Fibroblast of lung (primary cell): ENCODE results near the gene TBC1D9. TPM values are rescaled to one million over a fixed set of nuclear protein-coding genes. Genes with fewer than 3 reads are reported as not detected.

ENCODE experiments used
- DNase-seq, 2 donors: peaks; one replicate each; pipeline versions ENCODE4 v3.0.0 to v3.0.0-alpha.2; 2010; ENCODE audit warnings: low read depth in 2 of 2
- H2AFZ ChIP-seq: 2 replicates; pipeline ENCODE4 v1.5.1; 2012; ENCODE audit warnings: low read length, control low read depth, inconsistent platforms
- H3K27ac ChIP-seq: 2 replicates; pipeline ENCODE4 v1.5.1; 2011; ENCODE audit warnings: low read length, control low read depth; ENCODE audit not compliant: insufficient read depth
- H3K27me3 ChIP-seq: 2 replicates; pipeline ENCODE4 v1.5.1; 2011; ENCODE audit warnings: mild to moderate bottlenecking, low read length; ENCODE audit not compliant: control insufficient read depth, insufficient read depth
- H3K36me3 ChIP-seq: 2 replicates; pipeline ENCODE4 v1.5.1; 2011; ENCODE audit warnings: low read length; ENCODE audit not compliant: control insufficient read depth, insufficient read depth
- H3K4me1 ChIP-seq: 2 replicates; pipeline ENCODE4 v1.5.1; 2011; ENCODE audit warnings: low read length; ENCODE audit not compliant: control insufficient read depth, insufficient read depth; ENCODE audit errors: extremely low read depth
- H3K4me2 ChIP-seq: 2 replicates; pipeline ENCODE4 v1.5.1; 2011; ENCODE audit warnings: low read length, control low read depth; ENCODE audit not compliant: insufficient read depth; ENCODE audit errors: extremely low read depth
- H3K4me3 ChIP-seq, 4 experiments: fragments of 200-600 bp in 1 of 4; sonication (generic) in 1 of 4; replicated peaks in 1 of 4; 2 replicates each; pipeline ENCODE4 v1.5.1; 2011 to 2016; ENCODE audit warnings: low read length in 4 of 4, low read depth in 3 of 4, mild to moderate bottlenecking in 3 of 4, control low read depth in 2 of 4, inconsistent platforms in 1 of 4, mixed read lengths in 1 of 4; ENCODE audit not compliant: insufficient read depth in 1 of 4; ENCODE audit errors: control extremely low read depth in 1 of 4
- H3K79me2 ChIP-seq: 2 replicates; pipeline ENCODE4 v1.5.1; 2012; ENCODE audit warnings: mild to moderate bottlenecking, low read length, inconsistent platforms; ENCODE audit not compliant: control insufficient read depth, insufficient read depth
- H3K9ac ChIP-seq: 2 replicates; pipeline ENCODE4 v1.5.1; 2011; ENCODE audit warnings: mild to moderate bottlenecking, low read length, control low read depth; ENCODE audit not compliant: insufficient read depth
- H3K9me3 ChIP-seq: 2 replicates; pipeline ENCODE4 v1.5.1; 2012; ENCODE audit warnings: low read depth, low read length; ENCODE audit not compliant: control insufficient read depth, insufficient read depth
- H4K20me1 ChIP-seq: 2 replicates; pipeline ENCODE4 v1.5.1; 2011; ENCODE audit warnings: low read length; ENCODE audit not compliant: control insufficient read depth, insufficient read depth; ENCODE audit errors: extremely low read depth
- EZH2 ChIP-seq: IDR thresholded peaks from 2 replicates; pipeline ENCODE4 v1.5.1; 2012; ENCODE audit warnings: low read length, control low read depth, mild to moderate bottlenecking; ENCODE audit errors: missing control alignments
- polyA plus RNA-seq, 2 donors: library from polyadenylated mRNA; depleted of rRNA in 1 of 2; stranded (reverse) in 1 of 2; unstranded in 1 of 2; fragments of >200 nt; gene quantifications; 2 replicates each; pipeline ENCODE4 v1.2.1, GENCODE V29; 2011 to 2012; ENCODE audit warnings: missing spikeins in 1 of 2
- total RNA-seq: library from RNA; depleted of rRNA; stranded (reverse); fragments of >200 nt; gene quantifications from 2 replicates; pipeline ENCODE4 v1.2.1, GENCODE V29; 2014
- TF ChIP-seq, protein P1 (sequence below), 2 donors: IDR thresholded peaks in 1 of 2; conservative IDR thresholded peaks in 1 of 2; 1 replicate in 1 of 2; 2 replicates in 1 of 2; pipeline ENCODE4 v1.5.1; 2011 to 2012; ENCODE audit warnings: low read length in 2 of 2, control low read depth in 1 of 2, inconsistent platforms in 1 of 2, low read depth in 1 of 2, mild to moderate bottlenecking in 1 of 2

The TBC1D9 gene
- total and polyA plus RNA-seq, 2 donors (not counting 1 experiment from before 2014, with no cell fraction given): 18.6 to 36.3 TPM

DNA sequence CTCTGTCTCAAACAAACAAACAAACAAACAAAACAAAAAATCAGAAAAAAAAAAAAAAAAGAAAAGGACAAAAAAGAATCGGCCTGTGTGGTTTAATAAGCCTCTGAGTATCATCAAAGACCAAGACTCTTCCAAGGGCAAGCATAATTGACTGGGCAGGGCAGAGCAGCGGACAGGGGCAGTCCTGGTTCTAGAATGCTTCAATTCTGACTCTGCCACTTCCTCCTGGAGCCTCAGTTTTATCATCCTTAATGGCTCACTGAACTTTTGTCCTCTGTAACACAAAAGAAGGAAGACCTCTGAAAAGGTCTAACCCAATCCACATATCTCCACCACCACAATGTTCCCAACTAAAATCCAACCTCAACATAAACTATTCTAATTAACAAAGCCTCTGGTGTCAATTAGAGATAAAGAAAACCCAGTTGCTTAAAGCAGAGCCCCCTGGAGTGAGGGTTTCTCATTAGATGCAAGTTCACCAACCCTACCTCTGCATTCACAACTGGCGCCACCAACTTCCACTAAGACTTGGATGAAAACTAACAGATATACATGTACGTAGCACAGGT, 51.7 kb downstream of the TBC1D9 start:
- DNase-seq: no peak
- peaks cover 1% of the 10 kb centered on the region for H3K36me3 ChIP-seq
- no peak overlapping the region for H3K27ac ChIP-seq
- no peaks in the 10 kb centered on the region for H3K9me3 ChIP-seq
- no peaks in the 10 kb centered on the region for H3K27me3 ChIP-seq
- no peaks in the 10 kb centered on the region for H3K79me2 ChIP-seq
- H3K4me1 ChIP-seq: no peaks in the 10 kb centered on the region
- no peaks in the 10 kb centered on the region for H4K20me1 ChIP-seq
- no peak overlapping the region for H3K4me3 ChIP-seq
- H2AFZ ChIP-seq: no peak overlapping the region
- H3K4me2 ChIP-seq: no peak overlapping the region
- no peak overlapping the region for H3K9ac ChIP-seq
- TF ChIP-seq, protein P1, sequence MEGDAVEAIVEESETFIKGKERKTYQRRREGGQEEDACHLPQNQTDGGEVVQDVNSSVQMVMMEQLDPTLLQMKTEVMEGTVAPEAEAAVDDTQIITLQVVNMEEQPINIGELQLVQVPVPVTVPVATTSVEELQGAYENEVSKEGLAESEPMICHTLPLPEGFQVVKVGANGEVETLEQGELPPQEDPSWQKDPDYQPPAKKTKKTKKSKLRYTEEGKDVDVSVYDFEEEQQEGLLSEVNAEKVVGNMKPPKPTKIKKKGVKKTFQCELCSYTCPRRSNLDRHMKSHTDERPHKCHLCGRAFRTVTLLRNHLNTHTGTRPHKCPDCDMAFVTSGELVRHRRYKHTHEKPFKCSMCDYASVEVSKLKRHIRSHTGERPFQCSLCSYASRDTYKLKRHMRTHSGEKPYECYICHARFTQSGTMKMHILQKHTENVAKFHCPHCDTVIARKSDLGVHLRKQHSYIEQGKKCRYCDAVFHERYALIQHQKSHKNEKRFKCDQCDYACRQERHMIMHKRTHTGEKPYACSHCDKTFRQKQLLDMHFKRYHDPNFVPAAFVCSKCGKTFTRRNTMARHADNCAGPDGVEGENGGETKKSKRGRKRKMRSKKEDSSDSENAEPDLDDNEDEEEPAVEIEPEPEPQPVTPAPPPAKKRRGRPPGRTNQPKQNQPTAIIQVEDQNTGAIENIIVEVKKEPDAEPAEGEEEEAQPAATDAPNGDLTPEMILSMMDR (conservative IDR thresholded peaks at IDR 0.05 in 1 of 2, IDR thresholded peaks at IDR 0.05 in 1 of 2; ENCODE audit: low read depth in 1 of 2, low read length in 2 of 2): no peak
- TF ChIP-seq EZH2: no peak

DNA sequence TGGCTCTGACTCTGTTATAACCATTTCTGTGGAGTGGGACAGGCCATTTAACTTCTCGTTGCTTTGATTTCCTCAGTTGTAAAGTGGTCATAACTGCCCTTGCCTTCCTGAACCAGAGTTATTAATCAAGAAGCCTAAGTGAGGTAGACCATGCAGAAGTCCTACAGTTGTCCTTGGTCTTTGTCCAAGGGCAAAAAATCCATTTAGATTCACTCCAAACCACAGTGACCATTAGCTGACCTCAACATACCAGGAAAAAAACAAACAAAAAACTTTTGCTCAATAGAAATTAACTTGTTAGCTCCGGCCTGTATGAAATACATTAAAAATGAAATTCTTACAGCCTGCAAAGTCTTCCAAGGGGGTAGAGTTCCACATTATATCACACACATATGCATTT, 52.7 kb downstream of the TBC1D9 start:
- no peaks in the 10 kb centered on the region for H3K79me2 ChIP-seq
- no peak overlapping the region for H3K27ac ChIP-seq
- TF ChIP-seq, protein P1 (conservative IDR thresholded peaks at IDR 0.05 in 1 of 2, IDR thresholded peaks at IDR 0.05 in 1 of 2; ENCODE audit: low read depth in 1 of 2, low read length in 2 of 2): no peak
- no peak for TF ChIP-seq EZH2
- H3K4me3 ChIP-seq: no peak overlapping the region
- H3K9me3 ChIP-seq: no peaks in the 10 kb centered on the region
- no peaks in the 10 kb centered on the region for H4K20me1 ChIP-seq
- peaks cover 1% of the 10 kb centered on the region for H3K36me3 ChIP-seq
- H2AFZ ChIP-seq: no peak overlapping the region
- H3K4me1 ChIP-seq: no peaks in the 10 kb centered on the region
- no peak overlapping the region for H3K4me2 ChIP-seq
- no peak overlapping the region for H3K9ac ChIP-seq
- H3K27me3 ChIP-seq: no peaks in the 10 kb centered on the region
- peak; percentile 76 to 85 for DNase-seq

DNA sequence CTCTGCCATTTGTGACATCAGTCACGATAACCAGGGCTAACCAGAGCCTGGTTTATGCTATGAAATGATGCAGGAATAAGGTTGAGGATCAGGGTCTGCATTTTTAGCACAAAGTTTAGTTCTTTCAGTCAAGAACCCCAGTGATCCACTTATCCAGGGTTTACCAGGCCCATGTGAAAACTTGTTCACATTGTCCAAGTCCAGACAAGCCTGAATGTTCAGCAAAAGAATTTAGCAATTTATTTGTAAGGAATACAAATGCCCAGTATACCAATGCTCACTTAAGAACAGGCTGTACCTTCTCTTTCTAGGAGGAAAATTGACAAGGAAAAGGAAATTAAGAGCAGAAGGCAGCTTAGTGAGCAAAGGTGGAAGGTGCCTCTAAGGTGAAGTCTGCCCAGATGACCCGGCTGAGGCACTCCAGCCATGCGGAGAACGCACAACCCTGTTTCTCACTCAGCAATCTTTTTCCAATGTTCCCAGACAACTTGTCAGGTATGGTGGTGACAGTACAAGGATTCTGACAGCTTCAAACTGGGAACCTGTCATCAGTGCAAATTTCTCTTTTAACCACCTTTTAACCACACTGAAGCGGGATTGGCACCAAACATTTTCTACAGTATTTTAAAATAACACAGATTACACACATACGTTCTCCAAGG, 54.0 kb downstream of the TBC1D9 start:
- DNase-seq: no peak
- H3K9ac ChIP-seq: no peak overlapping the region

More for the DNA sequence above, 54.0 kb downstream of the TBC1D9 start:
- Histone ChIP-seq H3K27me3 (no peaks in the 10 kb centered on the region), H3K9me3 (no peaks in the 10 kb centered on the region), H2AFZ (no peak overlapping the region), H3K4me2 (no peak overlapping the region), H3K36me3 (peaks cover 1% of the 10 kb centered on the region), H3K79me2 (no peaks in the 10 kb centered on the region), H3K27ac (no peak overlapping the region), H4K20me1 (no peaks in the 10 kb centered on the region), H3K4me1 (no peaks in the 10 kb centered on the region), H3K4me3 (no peak overlapping the region)
- no peak for TF ChIP-seq EZH2
- TF ChIP-seq, protein P1 (conservative IDR thresholded peaks at IDR 0.05 in 1 of 2, IDR thresholded peaks at IDR 0.05 in 1 of 2; ENCODE audit: low read depth in 1 of 2, low read length in 2 of 2): no peak
